Brain microvascular endothelial cell (primary cell): ENCODE results near the gene VPS37C.
"Not testable (repeated sequence)": the region's sequence is repeated elsewhere in the genome, so short reads cannot be mapped to it uniquely, and the experiment has no call there.

Experiments
- DNase-seq: peaks from one replicate; pipeline ENCODE4 v3.0.0-alpha.2; 2020
- H3K27ac ChIP-seq: fragments of 250-450 bp; sonication (Bioruptor Pico); 2 replicates; pipeline ENCODE4 v1.5.1; 2020; ENCODE audit warnings: mild to moderate bottlenecking, moderate library complexity
- H3K27me3 ChIP-seq: fragments of 250-450 bp; sonication (Bioruptor Pico); replicated peaks from 2 replicates; pipeline ENCODE4 v1.5.1; 2020; ENCODE audit warnings: mild to moderate bottlenecking
- H3K36me3 ChIP-seq: fragments of 250-450 bp; sonication (Bioruptor Pico); replicated peaks from 2 replicates; pipeline ENCODE4 v1.5.1; 2020; ENCODE audit warnings: mild to moderate bottlenecking
- H3K4me3 ChIP-seq: 2 replicates; pipeline ENCODE4 v1.5.1; 2011; ENCODE audit warnings: low read depth, mild to moderate bottlenecking, control low read depth, low read length, moderate library complexity
- CTCF ChIP-seq: IDR thresholded peaks from 2 replicates; pipeline ENCODE4 v1.5.1; 2011; ENCODE audit warnings: low read depth, mild to moderate bottlenecking, moderate library complexity, low read length, control low read depth, inconsistent platforms; ENCODE audit errors: missing control alignments
- in situ Hi-C: cut with HindIII; loops from 2 replicates; pipeline ENCODE4 v1.10.0; 2017; ENCODE audit warnings: low sequenced_read_pairs, low pct_ligation_motif_present

The VPS37C gene

GRCh38 chr11:61161190-61162091 lies at the start of gene VPS37C:
TSS of gene VPS37C (minus strand) at chr11:61161426. CDS start at chr11:61138829, 22,597 bp downstream.
- H3K36me3 ChIP-seq, result no peaks in the 10 kb centered on the region
- DNase-seq, result peak; percentile 70
- no peaks in the 10 kb centered on the region for H3K27me3 ChIP-seq
- in situ Hi-C loops, result no loop called here
- peak within 1 kb of the TSS; percentile 69 for H3K4me3 ChIP-seq
- H3K27ac ChIP-seq, result peak within 1 kb of the TSS; percentile 73
- no peak for TF ChIP-seq CTCF

DNA sequence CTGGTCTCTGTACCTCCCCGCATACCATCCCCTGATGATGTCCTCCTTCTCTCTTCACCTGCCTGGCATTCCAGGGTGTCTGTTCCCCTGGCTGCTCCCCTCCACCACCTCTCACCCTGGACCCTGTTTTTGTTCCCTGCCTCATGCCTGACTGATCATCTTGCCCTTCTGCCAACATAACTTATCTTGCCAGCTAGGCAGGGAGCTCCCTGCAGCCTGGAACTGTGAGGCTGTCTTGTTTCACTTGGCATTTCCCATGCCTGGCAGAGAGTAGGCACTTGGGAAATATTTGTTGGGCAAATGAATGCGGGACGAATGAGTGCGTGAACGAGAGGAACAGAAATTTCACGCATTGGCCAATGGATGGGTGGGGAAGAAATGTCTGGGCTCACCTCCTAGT lies 49.4 kb upstream of the VPS37C start:
- in situ Hi-C loops, H3K4me3 ChIP-seq, H3K27ac ChIP-seq, H3K36me3 ChIP-seq, H3K27me3 ChIP-seq, DNase-seq: not testable (repeated sequence)

DNA sequence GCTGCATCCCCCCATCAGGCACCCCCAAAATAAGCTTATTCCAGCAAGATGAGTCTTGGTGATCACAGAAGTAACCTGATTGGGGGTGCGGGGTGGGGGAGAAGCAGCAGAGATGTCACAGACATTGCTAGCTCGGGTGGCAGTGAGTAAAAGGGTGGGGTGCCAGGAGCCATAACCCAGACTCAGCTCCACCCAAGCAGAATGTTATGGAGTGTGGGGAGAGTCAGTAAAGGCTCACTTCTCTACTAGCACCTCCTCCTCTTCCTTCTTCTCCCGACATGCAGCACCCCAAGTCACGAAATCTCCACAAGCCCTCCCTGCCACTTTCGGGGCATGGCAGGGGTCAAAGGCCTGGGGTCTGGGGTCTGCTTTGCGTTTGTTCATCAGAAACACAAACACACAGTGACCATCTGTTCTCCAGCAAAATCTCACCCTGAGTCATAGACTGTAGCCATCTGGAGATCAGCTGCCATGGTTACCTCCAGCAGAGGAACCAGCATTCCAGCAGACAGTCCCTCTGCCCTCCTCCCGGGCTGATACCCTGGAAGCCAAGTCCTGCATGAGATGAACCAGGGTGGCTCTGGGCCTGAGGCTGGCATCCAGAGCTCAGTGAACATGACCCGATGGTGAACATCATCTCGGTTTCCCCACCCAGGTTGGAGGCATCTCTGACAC lies 46.5 kb upstream of the VPS37C start:
- DNase-seq, H3K27ac ChIP-seq, H3K36me3 ChIP-seq, in situ Hi-C loops, H3K4me3 ChIP-seq, H3K27me3 ChIP-seq: not testable (repeated sequence)

DNA sequence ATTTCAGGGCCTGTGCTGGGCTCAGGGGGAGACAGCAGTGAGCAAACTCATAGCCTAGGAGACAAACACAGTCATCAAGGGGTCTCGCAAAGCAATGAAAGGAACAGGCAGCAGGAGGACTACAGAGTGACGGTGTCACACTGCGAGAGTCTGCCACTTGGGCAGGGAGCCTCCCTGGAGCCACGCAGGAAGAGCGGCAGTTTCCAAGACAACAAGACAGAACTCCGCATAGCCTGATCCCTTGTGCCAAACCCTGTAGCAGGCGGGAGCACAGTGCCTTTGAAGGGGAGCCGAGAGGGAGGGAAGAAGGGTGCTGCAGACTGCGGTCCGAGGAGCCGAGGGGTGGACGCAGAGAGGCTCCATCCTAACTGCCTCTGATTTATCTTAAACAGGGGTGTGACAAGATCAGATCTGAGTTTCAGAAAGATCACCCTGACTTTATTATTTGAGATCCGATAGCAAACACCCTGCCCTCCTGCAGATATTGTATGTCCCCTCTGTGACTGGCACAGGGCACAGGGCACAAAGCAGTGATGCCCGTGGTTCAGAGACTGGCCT lies 43.4 kb upstream of the VPS37C start:
- H3K27me3 ChIP-seq, H3K4me3 ChIP-seq, DNase-seq, in situ Hi-C loops, H3K36me3 ChIP-seq, H3K27ac ChIP-seq: not testable (repeated sequence)

DNA sequence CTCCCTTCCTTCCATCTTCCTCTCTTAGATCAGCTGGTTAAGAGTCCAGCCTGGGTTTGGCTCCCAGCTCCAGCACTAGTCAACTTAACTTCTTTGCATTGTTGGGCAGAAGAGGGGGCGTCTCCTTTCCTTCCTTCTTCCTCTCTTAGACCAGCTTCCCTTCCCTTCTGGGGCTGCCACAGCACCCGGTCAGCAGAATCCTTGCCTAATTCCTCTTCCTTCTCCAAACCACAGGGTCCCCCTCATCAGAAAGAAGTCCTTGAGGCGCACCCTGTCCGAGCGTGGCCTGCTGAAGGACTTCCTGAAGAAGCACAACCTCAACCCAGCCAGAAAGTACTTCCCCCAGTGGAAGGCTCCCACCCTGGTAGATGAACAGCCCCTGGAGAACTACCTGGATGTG lies 42.6 kb upstream of the VPS37C start:
- in situ Hi-C loops, DNase-seq, H3K27ac ChIP-seq, H3K4me3 ChIP-seq, H3K27me3 ChIP-seq, H3K36me3 ChIP-seq: not testable (repeated sequence)

DNA sequence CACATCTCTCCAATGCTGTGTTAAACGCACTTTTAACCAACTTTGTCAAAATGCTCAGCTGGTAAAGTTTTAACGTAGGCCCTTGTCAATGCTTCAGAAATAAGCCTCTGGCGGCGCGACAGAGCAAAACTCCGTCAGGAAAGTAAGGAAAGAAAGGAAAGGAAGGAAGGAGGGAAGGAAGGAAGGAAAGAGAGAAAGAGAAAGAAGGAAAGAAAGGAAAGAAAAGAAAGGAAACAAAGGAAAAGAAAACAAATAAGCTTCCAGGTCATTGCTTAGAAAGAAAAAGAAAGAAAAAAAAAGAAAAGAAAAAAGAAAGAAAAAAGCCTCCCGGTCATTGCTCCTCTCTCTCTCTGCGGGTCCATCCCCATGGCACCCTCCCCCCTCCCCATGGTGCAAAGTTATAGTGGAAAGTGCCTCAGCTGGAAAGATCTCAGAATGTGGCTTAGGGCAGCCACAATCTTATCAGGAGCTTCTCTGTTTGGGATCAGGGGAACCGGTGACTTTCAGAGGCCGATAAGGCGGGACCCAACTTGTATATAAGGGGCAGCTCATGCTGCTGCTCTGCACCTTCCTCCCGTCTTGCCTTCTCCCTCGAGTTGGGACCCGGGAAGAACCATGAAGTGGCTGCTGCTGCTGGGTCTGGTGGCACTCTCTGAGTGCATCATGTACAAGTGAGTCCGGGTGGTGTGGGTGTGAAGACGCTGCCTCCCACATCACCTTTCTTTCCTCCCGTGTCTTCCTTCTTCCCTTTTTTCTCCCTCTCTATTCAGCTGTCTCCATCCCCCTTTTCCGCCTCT lies 41.9 kb upstream of the VPS37C start, which contains the start of gene PGA3:
TSS of gene PGA3 (plus strand) at position 566 of the 797 bp plus-strand sequence. CDS start at position 616, 50 bp downstream.
- DNase-seq, H3K4me3 ChIP-seq, H3K27me3 ChIP-seq, H3K27ac ChIP-seq, H3K36me3 ChIP-seq, in situ Hi-C loops: not testable (repeated sequence)

DNA sequence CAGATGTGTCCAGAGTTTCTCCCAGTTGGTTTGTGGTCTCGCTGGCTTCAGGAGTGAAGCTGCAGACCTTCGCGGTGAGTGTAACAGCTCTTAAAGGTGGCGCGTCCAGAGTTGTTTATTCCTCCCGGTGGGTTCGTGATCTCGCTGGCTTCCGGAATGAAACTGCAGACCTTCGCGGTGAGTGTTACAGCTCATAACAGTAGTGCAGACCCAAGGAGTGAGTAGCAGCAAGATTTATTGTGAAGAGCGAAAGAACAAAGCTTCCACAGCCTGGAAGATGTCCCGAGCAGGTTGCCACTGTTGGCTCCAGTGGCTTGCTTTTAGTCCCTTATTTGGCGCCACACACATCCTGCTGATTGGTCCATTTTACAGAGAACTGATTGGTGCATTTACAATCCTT lies 40.2 kb upstream of the VPS37C start:
- Histone ChIP-seq H3K27me3 (peaks cover 10% of the 10 kb centered on the region), H3K27ac (no peak overlapping the region), H3K36me3 (no peaks in the 10 kb centered on the region), H3K4me3 (no peak overlapping the region)
- in situ Hi-C loops, result no loop called here
- no peak for DNase-seq
- TF ChIP-seq CTCF, result no peak
